SK-MEL-5 (cell line): ENCODE results near the gene PASK. TPM values are rescaled to one million over a fixed set of nuclear protein-coding genes. Genes with fewer than 3 reads are reported as not detected.
"Not testable (repeated sequence)": the region's sequence is repeated elsewhere in the genome, so short reads cannot be mapped to it uniquely, and the experiment has no call there.

Experiments used
- DNase-seq: peaks from one replicate; pipeline ENCODE4 v3.0.0-alpha.2; 2016; ENCODE audit warnings: low read depth, low spot score
- in situ Hi-C: cut with HindIII; loops from 2 replicates; pipeline ENCODE4 v1.10.0; 2016; ENCODE audit warnings: low sequenced_read_pairs, high pct_unique_total_duplicates, low pct_unique_long_range_greater_than_20kb
- total RNA-seq: library from RNA; depleted of rRNA; stranded (reverse); fragments of >200 nt; shearing (Covaris generic); gene quantifications from 2 replicates; pipeline ENCODE4 v1.2.3, GENCODE V29; 2014

The PASK gene
- total RNA-seq, 1 experiment from 2014 or later: 2.8 TPM

DNA sequence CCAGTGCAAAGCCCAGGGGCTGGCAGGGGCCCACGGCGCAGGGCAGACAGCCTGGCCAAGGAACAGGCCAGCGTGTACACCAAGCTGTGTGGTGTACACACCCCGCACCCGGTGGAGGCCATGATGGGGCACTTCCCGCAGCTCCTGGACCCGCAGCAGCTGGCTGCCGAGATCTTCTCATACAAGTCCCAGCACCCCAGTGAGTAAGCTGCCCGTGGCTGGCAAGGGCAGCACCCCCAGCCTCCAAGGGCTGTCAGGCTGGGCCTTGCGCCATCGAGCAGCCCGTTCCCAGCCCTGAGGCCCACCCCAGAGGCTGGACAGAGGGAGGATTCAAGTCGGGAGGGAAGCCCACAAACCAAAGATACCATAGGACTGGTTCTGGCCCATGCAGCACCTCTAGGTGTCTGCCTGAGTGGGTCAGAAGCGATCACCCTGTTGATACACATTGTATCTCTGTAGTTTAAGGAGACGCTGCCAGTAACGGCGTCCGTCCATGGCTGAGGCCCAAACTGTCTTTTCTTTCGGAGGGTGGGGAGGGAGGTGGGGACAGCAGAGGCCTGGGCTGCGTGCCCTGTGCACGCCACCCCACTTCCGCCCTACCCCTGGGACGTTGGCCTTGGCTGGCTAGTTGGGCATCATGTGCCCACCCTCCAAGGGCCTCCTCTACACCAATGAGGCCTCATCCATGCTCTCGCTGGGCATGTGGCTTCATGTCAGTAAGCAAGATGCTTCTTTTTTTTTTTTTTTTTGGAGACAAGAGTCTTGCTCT is 30.4 kb downstream of the PASK start:
- no peak for DNase-seq
- in situ Hi-C loops: no loop called here

DNA sequence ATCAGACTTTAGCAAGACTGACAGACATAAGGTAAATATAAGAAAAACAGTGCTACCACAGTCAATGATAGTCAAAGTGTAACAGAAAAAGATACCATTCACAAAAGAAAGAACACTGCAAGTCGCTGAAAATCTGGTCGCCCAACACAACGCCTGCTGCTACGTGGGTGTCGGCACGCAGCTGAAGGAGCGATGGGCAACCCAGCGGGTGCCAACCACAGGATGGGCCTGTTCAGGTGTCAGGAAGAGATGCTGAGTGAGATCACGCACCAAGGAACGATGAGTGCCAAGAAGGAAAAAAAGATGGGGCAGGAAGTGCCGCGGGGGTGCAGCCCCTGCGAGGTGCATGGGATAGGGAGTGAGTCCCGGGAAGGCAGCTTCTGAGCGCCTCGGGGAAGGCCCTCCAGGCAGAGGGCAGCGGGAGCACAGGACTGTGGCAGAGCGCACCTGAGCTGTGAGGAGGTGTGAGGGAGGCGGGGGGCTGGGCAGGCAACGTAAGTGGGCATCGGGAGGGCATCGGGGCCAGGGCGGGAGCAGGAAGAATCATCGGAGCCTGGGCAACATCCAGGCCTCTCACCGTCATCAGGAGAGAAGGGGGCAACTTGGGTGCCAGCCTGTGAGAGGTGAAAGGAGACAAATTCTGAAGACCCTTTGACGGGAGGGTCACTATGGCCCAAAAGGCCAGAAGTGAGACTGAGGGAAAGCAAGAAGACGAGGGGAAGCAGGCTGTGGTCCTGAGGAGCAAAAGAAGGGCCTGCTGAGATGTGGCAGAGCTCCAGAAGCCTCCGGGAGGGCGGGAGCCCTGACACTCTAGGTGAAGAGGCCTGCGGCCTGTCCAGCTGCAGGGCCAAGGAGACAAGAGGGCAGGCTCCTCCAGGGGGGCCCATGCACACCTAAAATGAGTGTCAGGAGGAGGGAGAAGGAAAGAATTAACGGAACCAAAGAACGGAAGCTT is 32.4 kb downstream of the PASK start:
- in situ Hi-C loops: no loop called here
- DNase-seq: no peak

DNA sequence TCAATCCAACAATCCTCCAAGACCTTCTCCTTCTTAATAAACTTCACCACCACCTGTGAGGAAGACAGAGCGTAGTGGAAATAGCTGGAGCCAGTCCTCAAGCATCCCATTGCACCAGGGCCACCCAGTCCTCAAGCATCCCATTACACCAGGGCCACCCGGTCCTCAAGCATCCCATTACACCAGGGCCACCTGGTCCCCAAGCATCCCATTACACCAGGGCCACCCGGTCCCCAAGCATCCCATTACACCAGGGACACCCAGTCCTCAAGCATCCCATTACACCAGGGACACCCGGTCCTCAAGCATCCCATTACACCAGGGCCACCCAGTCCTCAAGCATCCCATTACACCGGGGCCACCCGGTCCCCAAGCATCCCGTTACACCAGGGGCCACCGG is 33.9 kb downstream of the PASK start:
- in situ Hi-C loops: no loop called here
- no peak for DNase-seq

DNA sequence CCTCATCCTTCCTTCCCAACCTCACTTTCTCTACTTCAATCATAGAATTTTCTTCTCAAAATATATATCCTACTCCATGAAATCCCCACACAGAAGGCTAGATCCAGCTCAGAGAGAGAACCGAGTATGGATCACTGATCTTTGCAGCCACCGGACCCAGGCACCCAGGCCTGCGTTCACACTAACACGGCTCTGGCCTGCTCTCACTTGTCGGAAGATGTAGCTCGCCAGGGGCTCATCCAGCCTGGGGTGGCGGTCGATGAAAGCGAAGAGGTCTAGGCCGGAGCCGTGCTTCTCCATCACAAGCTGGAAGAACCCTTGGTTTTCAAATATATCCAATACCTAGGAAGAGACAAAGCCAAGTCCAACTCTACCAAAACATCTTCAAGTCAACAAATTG is 34.4 kb downstream of the PASK start:
- no peak for DNase-seq
- in situ Hi-C loops: no loop called here

DNA sequence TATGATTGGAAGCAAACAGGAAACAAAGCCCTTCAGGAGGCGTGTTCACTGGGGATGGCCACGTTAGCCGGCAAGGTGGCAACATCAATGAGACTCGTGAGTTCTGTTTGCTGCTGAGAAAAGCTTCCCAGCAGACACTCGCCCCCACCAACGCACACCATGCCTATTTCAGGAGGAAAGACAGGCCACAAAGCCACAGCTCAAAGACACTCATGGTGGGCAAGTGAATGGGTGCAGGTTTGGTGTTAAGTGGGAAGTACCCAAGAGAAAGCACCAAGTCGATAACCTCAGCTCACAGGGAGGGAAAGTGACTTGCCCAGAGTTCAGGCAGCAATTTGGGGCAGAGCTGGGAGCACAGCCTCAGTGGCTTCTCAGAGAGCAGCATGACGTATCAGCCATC is 36.7 kb downstream of the PASK start:
- DNase-seq: no peak
- in situ Hi-C loops: no loop called here

DNA sequence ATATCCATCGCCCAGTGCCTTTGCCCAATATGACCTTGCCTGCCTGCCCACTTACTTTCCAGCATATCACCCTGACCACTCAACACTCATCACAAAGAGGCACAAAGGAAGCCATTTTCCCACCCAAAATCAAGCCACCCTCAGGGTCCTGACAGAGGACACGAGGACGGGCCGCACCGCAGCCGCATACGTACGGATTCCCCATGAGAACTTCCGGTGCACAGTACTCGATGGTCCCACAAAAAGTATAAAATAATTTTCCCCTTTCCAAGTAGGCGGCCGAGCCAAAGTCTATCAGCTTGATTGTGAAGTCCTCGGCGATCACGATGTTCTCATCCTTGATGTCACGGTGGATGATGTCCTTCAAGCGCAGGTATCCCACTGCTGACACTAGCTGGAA is 37.2 kb downstream of the PASK start:
- in situ Hi-C loops: no loop called here
- DNase-seq: no peak

DNA sequence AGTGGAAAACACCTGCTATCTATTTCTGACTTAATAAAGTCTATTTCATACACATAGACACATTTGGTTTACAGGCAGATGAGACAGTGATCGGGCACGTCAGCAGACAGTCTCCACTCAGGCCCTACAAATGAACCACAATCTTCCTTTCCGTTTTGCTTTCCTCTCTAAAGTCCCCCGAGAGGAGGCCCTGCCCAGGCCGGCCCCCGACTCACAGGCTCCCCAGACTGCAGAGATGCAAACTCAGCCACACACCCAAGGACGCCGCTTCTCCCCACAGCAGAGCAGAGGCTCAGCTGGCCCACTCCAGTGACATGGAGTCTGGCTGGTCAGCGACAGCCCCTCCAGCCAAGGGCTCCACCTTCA is 37.8 kb downstream of the PASK start:
- in situ Hi-C loops: no loop called here
- DNase-seq: no peak

DNA sequence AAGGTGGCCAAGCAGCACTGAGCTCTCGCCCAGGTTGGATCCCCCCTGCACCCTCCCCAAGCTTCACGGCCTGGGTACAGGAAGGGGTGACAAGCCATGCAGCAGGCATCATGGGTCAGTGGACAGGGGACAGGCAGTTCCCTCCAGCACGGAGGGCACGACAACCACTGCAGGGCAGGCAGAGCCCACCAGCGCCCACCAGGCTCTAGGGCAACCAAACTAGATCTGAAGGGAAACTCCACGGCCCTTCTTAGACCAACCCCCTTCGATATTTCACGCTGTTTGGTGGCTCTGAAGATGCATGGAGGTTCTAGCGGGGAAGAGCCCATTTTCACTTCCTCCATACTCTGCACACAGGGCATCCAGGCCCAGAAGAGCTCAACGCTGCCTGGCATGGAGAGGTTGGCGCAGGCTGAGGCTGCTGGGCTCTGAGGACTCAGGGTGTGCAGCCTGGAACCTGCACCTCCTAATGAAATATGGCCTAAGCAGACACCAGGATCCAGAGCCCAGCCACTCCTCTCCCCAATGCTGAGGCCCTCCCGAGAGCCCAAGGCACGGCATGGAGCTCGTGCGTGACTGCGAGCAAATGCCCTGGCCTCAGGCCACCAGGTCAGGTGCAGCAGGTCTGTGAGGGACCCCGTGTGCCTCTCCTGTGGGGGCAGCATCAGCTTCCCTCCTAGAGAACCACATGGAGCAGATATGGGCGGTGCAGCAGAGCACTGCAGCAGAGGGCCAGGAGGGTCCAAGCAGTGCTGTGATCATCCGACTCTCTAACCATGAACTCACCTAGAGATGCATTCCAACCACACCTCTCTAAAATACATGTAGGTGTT is 38.4 kb downstream of the PASK start:
- no peak for DNase-seq
- in situ Hi-C loops: no loop called here

DNA sequence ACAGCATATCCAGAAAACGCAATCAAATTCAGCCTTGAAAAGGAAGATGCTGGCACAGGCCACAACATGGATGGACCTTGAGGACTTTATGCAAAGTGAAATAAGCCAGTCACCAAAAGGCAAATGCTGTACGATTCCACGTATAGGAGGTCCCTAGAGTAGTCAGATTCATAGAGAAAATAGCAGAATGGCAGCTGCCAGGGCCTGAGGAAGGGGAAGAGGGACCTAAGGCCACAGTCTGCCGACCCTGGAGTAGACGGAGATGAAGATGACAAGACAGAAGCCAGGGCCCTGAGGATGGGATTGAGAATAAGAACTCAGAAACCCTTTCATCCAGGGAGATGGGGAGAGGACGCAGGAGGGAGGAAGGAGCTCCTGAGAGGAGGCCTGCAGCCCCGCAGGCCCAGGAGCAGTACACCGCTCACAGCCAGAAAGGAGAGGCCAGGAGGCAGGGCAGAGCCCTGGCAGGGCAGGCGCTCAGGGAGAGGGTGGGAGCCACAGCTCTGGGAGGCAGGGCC is 39.1 kb downstream of the PASK start:
- in situ Hi-C loops: no loop called here
- DNase-seq: no peak

DNA sequence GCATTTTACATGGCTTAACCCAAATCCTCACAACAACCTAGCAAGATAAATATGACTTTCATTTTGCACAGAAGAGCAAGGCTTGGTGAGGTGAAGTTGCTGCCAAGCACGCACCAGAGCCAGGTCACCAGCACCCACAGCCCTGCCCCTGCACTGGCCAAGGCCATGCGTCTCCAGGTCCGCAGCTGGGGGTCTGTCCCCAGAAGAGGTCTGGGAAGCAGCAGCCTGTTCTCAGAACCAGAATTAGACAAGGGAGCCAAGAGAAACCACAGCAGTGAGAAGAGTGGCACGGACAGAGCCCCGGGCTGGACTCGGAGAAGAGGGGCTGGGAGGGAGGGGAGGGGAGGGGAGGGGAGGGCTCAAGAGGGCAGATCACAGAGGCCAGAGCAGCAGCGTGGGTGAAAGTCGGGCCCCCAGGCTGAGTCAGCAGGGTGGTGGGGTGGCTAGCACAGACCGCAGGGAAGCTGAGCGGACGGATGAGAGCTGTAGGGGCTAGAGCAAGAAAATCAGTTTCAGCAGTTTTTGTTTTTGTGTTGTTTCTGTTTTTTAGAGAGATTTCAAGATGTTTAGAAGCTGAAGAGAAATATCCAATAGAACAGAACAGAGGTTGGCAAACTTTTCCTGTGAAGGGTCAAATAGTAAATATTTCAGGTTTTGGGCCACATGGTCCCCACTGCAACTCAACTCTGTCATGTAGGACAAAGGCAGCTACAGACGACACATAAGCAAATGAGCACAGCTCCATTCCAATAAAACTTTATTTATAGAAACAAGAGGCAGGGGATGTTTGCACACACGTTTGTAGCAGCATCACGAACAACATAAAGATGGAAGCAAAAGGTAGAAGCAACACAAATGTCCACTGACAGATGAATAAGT is 39.8 kb downstream of the PASK start:
- no peak for DNase-seq
- in situ Hi-C loops: no loop called here

DNA sequence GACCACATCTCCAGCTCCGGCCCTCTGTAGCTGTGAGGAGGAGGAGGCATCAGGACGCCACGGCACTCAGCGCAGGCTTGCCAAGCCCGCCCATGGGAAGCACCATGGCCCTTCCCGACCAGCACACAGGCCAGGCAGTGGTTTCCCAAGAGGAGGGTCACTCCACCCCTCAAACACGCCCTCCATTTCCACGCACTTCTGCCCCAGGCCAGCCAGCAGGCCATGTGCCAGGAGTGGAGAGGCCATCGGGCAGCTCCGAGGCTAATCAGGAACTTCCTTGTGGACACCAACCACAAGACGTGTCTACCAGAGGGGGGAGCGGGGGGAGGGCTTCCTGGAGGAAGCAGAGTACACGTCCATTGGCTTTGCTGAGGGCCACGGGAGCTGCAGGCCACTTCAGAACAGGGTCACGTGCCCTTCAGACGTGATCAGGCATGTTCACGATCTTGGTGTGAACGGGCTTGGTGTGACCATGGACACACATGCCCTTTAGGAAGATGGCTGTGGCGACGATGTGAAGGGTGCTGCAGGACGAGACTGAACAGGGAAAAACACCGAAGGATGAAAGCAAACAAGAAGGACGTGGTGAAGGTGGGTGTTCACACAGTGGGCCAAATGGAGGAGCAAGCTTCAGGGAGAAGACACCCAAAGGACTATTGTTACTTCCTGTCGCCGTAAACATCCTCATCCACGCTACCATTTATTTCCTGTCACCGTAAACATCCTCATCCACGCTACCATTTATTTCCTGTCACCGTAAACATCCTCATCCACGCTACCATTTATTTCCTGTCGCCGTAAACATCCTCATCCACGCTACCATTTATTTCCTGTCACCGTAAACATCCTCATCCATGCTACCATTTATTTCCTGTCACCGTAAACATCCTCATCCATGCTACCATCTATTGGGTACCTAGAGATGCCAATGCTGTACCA is 40.7 kb downstream of the PASK start:
- DNase-seq: no peak
- in situ Hi-C loops: no loop called here

DNA sequence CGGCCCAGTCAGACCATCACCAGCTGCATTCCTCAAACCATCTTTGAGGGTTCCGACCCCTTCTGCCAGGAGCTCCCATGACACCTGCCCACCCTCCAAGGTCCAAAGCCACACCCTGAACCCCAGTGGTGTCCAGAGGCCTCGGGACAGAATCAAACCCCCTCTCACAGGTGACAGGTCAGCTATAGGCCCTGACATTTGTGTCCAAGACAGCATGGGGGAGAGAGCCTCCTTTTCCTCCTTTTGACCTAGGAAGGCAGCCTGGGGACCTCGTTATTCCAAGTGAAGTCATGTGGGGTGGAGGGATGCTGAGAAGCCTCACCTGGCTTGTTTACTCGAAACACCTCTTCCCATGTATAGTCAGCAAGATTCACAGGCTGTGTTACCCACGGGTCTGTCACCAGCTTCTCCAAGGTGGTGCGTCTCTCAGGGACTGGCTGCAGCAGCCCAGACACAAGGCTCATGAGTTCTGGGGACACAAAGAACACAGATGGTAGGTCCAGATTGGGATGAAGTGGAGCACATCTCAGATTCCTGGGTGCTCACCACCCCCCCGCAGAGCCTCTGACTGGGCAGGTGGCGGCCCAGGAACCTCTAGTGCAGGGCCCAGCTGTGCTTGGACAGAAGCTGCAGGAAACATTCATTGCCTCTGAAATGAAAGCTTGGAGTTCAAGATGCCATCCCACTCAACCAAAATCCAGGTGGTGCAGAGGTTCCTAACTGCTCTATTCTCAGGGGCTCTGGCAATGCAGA is 42.1 kb downstream of the PASK start:
- no peak for DNase-seq
- in situ Hi-C loops: no loop called here

DNA sequence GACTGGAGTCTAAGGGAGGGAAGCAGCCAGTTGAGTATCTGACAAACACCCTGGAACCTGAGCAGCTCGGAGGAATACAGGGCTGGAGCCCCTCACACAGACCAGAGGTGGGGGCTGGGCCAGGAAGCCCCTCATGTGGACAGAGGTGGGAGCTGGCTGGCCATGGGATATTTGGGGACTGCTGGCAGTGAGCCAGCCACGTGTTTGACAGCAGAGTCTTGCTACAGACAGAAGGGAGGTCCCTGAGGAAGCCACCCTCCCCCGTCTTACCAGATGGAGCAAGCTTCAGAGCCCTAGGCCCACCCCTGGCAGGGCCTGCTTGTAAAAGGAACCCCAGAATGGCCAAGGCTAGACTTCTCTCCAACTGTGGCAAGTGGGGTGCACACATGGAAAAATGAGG is 43.6 kb downstream of the PASK start:
- in situ Hi-C loops: no loop called here
- DNase-seq: no peak

DNA sequence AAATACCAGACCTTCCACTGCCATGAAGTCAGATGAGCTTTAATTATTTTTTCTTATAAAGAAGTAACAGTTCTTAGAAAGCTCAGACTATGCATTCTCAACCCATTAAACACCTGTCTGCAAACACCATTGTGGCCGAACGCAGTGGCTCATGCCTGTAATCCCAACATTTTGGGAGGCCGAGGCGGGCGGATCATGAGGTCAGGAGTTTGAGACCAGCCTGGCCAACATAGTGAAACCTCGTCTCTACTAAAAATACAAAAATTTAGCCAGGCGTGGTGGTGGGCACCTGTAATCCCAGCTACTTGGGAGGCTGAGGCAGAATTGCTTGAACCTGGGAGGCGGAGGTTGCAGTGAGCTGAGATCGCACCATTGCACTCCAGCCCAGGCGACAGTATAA is 44.7 kb downstream of the PASK start:
- DNase-seq, in situ Hi-C loops: not testable (repeated sequence)

DNA sequence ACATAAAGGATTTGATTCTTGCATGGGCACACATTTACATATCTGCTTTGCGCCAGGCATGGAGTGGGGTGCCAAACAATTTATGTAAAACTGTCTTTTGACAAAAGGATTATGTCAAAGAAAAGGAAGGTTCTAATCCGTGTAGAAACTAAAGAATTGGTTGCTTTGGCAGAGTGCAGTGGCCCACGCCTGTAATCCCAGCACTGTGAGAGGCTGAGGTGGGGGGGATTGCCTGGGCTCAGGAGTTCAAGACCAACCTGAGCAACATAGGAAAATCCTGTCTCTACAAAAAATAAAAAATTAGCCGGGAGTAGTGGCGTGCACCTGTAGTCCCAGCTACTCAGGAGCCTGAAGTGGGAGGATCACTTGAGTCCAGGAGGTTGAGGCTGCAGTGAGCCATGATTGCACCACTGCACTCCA is 46.1 kb downstream of the PASK start:
- in situ Hi-C loops: no loop called here
- no peak for DNase-seq
